Trophoblast cell (in vitro differentiated cells and primary cell): ENCODE measurements around the gene LRRFIP2.
"Not testable (repeated sequence)": the region's sequence is repeated elsewhere in the genome, so short reads cannot be mapped to it uniquely, and the experiment has no call there.

Experiments
- DNase-seq, 2 donors: peaks; one replicate each; pipeline ENCODE4 v3.0.0-alpha.2; 2016
- H2AFZ ChIP-seq: 2 replicates; pipeline ENCODE4 v1.6.1; 2013; ENCODE audit warnings: low read length, moderate library complexity, mild to moderate bottlenecking; ENCODE audit not compliant: insufficient read depth, poor library complexity
- H2AK5ac ChIP-seq: 2 replicates; pipeline ENCODE4 v1.6.1; 2013; ENCODE audit warnings: mild to moderate bottlenecking, low read length
- H2BK120ac ChIP-seq: 2 replicates; pipeline ENCODE4 v1.6.1; 2013; ENCODE audit warnings: low read length, mild to moderate bottlenecking, moderate library complexity; ENCODE audit not compliant: insufficient read depth, poor library complexity
- H2BK12ac ChIP-seq: 2 replicates; pipeline ENCODE4 v1.6.1; 2013; ENCODE audit warnings: mild to moderate bottlenecking, low read length, moderate library complexity
- H2BK5ac ChIP-seq: 2 replicates; pipeline ENCODE4 v1.6.1; 2013; ENCODE audit warnings: low read length, low read depth, moderate library complexity, mild to moderate bottlenecking; ENCODE audit not compliant: poor library complexity
- H3K14ac ChIP-seq: 2 replicates; pipeline ENCODE4 v1.6.1; 2013; ENCODE audit warnings: mild to moderate bottlenecking, low read length
- H3K18ac ChIP-seq: 2 replicates; pipeline ENCODE4 v1.6.1; 2013; ENCODE audit warnings: mild to moderate bottlenecking, low read length
- H3K23ac ChIP-seq: 2 replicates; pipeline ENCODE4 v1.6.1; 2013; ENCODE audit warnings: low read length
- H3K27ac ChIP-seq: 2 replicates; pipeline ENCODE4 v1.5.1; 2013; ENCODE audit warnings: low read depth, mild to moderate bottlenecking, inconsistent platforms, low read length, moderate library complexity
- H3K27me3 ChIP-seq: 2 replicates; pipeline ENCODE4 v1.6.1; 2013; ENCODE audit warnings: inconsistent platforms, mild to moderate bottlenecking, low read length, moderate library complexity; ENCODE audit not compliant: insufficient read depth
- H3K36me3 ChIP-seq, 2 experiments: 1 replicate in 1 of 2; 2 replicates in 1 of 2; pipeline ENCODE4 v1.6.1; 2013; ENCODE audit warnings: low read length in 2 of 2, mild to moderate bottlenecking in 2 of 2, moderate library complexity in 1 of 2; ENCODE audit not compliant: insufficient read depth in 2 of 2, control insufficient read depth in 1 of 2
- H3K4ac ChIP-seq: 2 replicates; pipeline ENCODE4 v1.6.1; 2013; ENCODE audit warnings: low read depth, mild to moderate bottlenecking, low read length, moderate library complexity
- H3K4me1 ChIP-seq, 2 experiments: 1 replicate in 1 of 2; 2 replicates in 1 of 2; pipeline ENCODE4 v1.6.1; 2013; ENCODE audit warnings: low read length in 2 of 2, mild to moderate bottlenecking in 2 of 2, moderate library complexity in 1 of 2; ENCODE audit not compliant: insufficient read depth in 2 of 2, control insufficient read depth in 1 of 2
- H3K4me2 ChIP-seq: 2 replicates; pipeline ENCODE4 v1.6.1; 2013; ENCODE audit warnings: inconsistent platforms, mild to moderate bottlenecking, low read length, moderate library complexity
- H3K4me3 ChIP-seq: 2 replicates; pipeline ENCODE4 v1.5.1; 2013; ENCODE audit warnings: mild to moderate bottlenecking, low read depth, low read length, inconsistent platforms
- H3K79me1 ChIP-seq: one replicate; pipeline ENCODE4 v1.6.1; 2013; ENCODE audit warnings: low read length
- H3K79me2 ChIP-seq: 2 replicates; pipeline ENCODE4 v1.6.1; 2013; ENCODE audit warnings: low read length, mild to moderate bottlenecking; ENCODE audit not compliant: control insufficient read depth, insufficient read depth, poor library complexity
- H3K9ac ChIP-seq: 2 replicates; pipeline ENCODE4 v1.6.1; 2013; ENCODE audit warnings: mild to moderate bottlenecking, low read length
- H3K9me3 ChIP-seq: 2 replicates; pipeline ENCODE4 v1.6.1; 2013; ENCODE audit warnings: low read depth, mild to moderate bottlenecking, control low read depth, inconsistent platforms, low read length; ENCODE audit not compliant: insufficient read depth
- H4K12ac ChIP-seq: 2 replicates; pipeline ENCODE4 v1.6.1; 2013; ENCODE audit warnings: low read depth, mild to moderate bottlenecking, low read length, moderate library complexity
- H4K8ac ChIP-seq: 2 replicates; pipeline ENCODE4 v1.6.1; 2013; ENCODE audit warnings: low read depth, mild to moderate bottlenecking, low read length, moderate library complexity
- H4K91ac ChIP-seq: one replicate; pipeline ENCODE4 v1.6.1; 2013; ENCODE audit warnings: low read depth, mild to moderate bottlenecking, low read length, moderate library complexity
- WGBS: extraction: QIAGEN DNeasy Blood & Tissue Kit; methylation state at CpG from one replicate; pipeline ENCODE4 v1.1.7; 2013; ENCODE audit warnings: missing lambda C conversion rate; ENCODE audit not compliant: insufficient read length, insufficient coverage; ENCODE audit errors: extremely low coverage; 5-methylcytosine and 5-hydroxymethylcytosine counted together

The LRRFIP2 gene

DNA sequence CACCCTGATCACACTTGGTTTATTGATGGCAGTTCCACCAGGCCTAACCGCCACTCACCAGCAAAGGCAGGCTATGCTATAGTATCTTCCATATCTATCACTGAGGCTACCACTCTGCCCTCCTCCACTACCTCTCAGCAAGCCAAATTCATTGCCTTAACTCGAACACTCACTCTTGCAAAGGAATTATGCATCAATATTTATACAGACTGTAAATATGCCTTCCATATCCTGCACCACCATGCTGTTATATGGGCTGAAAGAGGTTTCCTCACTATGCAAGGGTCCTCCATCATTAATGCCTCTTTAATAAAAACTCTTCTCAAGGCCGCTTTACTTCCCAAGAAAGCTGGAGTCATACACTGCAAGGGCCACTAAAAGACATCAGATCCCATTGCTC is 33.6 kb upstream of the LRRFIP2 start:
- H3K4me2 ChIP-seq: not testable (repeated sequence)

DNA sequence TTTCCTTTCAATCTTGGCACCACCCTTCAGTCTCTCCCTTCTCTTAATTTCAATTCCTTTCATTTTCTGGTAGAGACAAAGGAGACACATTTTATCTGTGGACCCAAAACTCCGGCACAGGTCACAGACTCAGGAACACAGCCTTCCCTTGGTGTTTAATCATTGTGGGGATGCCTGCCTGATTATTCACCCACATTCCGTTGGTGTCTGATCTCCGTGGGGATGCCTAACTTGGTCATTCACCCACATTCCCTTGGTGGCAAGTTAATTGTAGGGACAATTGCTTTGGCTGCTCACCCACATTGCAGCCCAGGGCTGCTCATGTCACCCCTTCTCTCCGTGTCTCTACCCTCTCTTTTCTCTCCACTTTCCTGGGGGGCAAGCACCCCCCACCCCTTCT is 31.7 kb upstream of the LRRFIP2 start:
- H3K27ac ChIP-seq, H3K18ac ChIP-seq, H2AFZ ChIP-seq, H3K79me2 ChIP-seq, H4K12ac ChIP-seq, H2BK12ac ChIP-seq, H3K4me1 ChIP-seq, H3K36me3 ChIP-seq, H3K79me1 ChIP-seq, H3K9ac ChIP-seq, H4K8ac ChIP-seq, H3K23ac ChIP-seq, H4K91ac ChIP-seq, H2AK5ac ChIP-seq, H3K9me3 ChIP-seq, H3K4me3 ChIP-seq, H3K4me2 ChIP-seq, H3K14ac ChIP-seq, H2BK5ac ChIP-seq, H3K4ac ChIP-seq, H2BK120ac ChIP-seq, H3K27me3 ChIP-seq: not testable (repeated sequence)
- peak in 1 of 2 donors; percentile 17 for DNase-seq
- WGBS: no CpG with 5 or more reads among the region's 4 CpGs

More for the DNA sequence above, 33.6 kb upstream of the LRRFIP2 start:
- not testable (repeated sequence) for DNase-seq, H2AK5ac ChIP-seq, H3K14ac ChIP-seq, H4K8ac ChIP-seq, H4K12ac ChIP-seq, H2AFZ ChIP-seq, H3K36me3 ChIP-seq, H3K79me1 ChIP-seq, H3K4me3 ChIP-seq, H2BK12ac ChIP-seq, H3K9ac ChIP-seq, H3K4ac ChIP-seq, H2BK5ac ChIP-seq, H3K18ac ChIP-seq, H3K79me2 ChIP-seq, H3K4me1 ChIP-seq, H3K27me3 ChIP-seq, H3K23ac ChIP-seq, H3K9me3 ChIP-seq, H4K91ac ChIP-seq, H3K27ac ChIP-seq, H2BK120ac ChIP-seq
- no CpG with 5 or more reads among the region's 3 CpGs for WGBS

DNA sequence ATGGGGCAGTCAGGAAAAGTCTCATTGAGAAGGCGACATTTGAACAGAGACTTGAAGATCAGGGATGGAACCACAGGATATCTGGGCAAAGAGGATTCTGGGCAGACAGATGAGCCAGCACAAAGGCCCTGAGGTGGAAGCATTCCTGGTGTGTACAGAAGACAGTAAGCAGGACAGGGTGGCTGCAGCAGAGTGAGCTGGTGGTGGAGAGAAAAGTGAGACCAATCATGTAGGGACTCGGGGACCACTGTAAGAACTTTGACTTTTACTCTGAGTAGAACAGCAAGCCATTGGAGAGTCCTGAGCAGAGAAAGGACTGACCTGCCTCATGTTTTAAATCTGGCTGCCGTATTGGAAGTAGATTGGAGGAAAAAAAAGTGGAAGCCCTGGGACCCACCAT is 29.9 kb upstream of the LRRFIP2 start:
- no peak overlapping the region for H2BK120ac ChIP-seq
- DNase-seq: no peak
- H3K4ac ChIP-seq: no peak overlapping the region
- WGBS: no CpG with 5 or more reads among the region's 3 CpGs
- no peak overlapping the region for H3K23ac ChIP-seq
- no peak overlapping the region for H3K9ac ChIP-seq
- H4K91ac ChIP-seq: no peak overlapping the region
- H2BK5ac ChIP-seq: no peak overlapping the region
- H3K4me3 ChIP-seq: no peak overlapping the region
- H2AK5ac ChIP-seq: no peak overlapping the region
- no peaks in the 10 kb centered on the region for H3K9me3 ChIP-seq
- H3K36me3 ChIP-seq: no peaks in the 10 kb centered on the region
- no peaks in the 10 kb centered on the region for H3K27me3 ChIP-seq
- H4K12ac ChIP-seq: no peak overlapping the region
- no peak overlapping the region for H2BK12ac ChIP-seq
- H3K79me2 ChIP-seq: no peaks in the 10 kb centered on the region
- H4K8ac ChIP-seq: no peak overlapping the region
- H2AFZ ChIP-seq: no peak overlapping the region
- no peak overlapping the region for H3K14ac ChIP-seq
- H3K18ac ChIP-seq: no peak overlapping the region
- H3K4me1 ChIP-seq: peaks cover 4 to 7% of the 10 kb centered on the region in 2 experiments
- peaks cover 2% of the 10 kb centered on the region for H3K79me1 ChIP-seq
- H3K4me2 ChIP-seq: no peak overlapping the region
- no peak overlapping the region for H3K27ac ChIP-seq

DNA sequence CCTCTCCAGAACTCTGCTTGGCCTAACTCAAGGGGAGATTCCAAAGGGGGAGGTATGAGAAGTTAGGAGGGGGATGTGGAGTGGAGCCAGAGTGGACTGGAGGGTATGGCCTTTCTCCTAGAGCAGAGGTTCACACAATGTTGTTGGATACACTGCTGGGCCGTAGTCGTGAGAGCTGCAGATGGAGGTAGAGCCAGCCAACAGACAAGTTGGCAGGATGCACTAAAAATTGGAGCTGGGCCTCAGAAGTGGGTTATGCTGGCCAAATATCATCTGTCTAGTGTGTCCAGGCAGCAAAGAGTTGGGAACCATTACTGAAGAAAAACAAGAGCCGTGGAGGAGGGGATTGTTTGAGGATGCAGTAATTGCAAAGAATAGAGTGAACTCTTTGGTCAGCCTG is 27.7 kb upstream of the LRRFIP2 start:
- Histone ChIP-seq H2BK12ac (no peak overlapping the region), H3K79me1 (peaks cover 2% of the 10 kb centered on the region), H3K9ac (no peak overlapping the region), H3K36me3 (no peaks in the 10 kb centered on the region), H3K4me3 (no peak overlapping the region), H3K4me2 (no peak overlapping the region), H3K27ac (no peak overlapping the region), H3K4ac (no peak overlapping the region), H2BK120ac (no peak overlapping the region), H3K9me3 (no peaks in the 10 kb centered on the region), H4K12ac (no peak overlapping the region), H3K4me1 (peaks cover 7 to 15% of the 10 kb centered on the region in 2 experiments), H2AK5ac (no peak overlapping the region), H4K91ac (no peak overlapping the region), H2BK5ac (no peak overlapping the region), H4K8ac (no peak overlapping the region), H3K14ac (no peak overlapping the region), H3K27me3 (no peaks in the 10 kb centered on the region), H3K18ac (no peak overlapping the region), H2AFZ (no peak overlapping the region), H3K79me2 (no peaks in the 10 kb centered on the region), H3K23ac (no peak overlapping the region)
- no CpG with 5 or more reads among the region's 3 CpGs for WGBS
- DNase-seq: no peak
